ENCODE measurements around the gene PPY.
"Not testable (repeated sequence)": the region's sequence is repeated elsewhere in the genome, so short reads cannot be mapped to it uniquely, and the experiment has no call there.

Gene PPY

GRCh38 chr17:43901861-43902589, 40.3 kb downstream of the PPY start:
- no peak for DNase-seq

GRCh38 chr17:43900858-43901754, 41.2 kb downstream of the PPY start:
- no peak for DNase-seq

- peak in 1 of 2 donors; percentile 49 for DNase-seq
Observed at GRCh38 chr17:43900183-43900857, 42.0 kb downstream of the PPY start.

- no peak for DNase-seq
Observed at GRCh38 chr17:43898446-43898845, 43.8 kb downstream of the PPY start.

GRCh38 chr17:43897831-43898230, 44.4 kb downstream of the PPY start:
- DNase-seq, result no peak

- not testable (repeated sequence) for DNase-seq
Observed at GRCh38 chr17:43894494-43894893, 47.8 kb downstream of the PPY start.

- no peak for DNase-seq
Observed at GRCh38 chr17:43892647-43892952, 49.7 kb downstream of the PPY start.

GRCh38 chr17:43891851-43892646, 50.2 kb downstream of the PPY start:
- DNase-seq, result no peak

All from bone marrow (tissue), 2 donors.